RWPE2 (cell line): ENCODE results near the gene NAB1.

ENCODE experiments used
- ATAC-seq: fragments of 200-7000 bp; cut with Tn5 transposase; 3 replicates; pipeline ENCODE4 v1.9.1; 2021; ENCODE audit warnings: low read depth
- DNase-seq: peaks from one replicate; pipeline ENCODE4 v3.0.0-alpha.2; 2020; ENCODE audit warnings: low spot score
- H3K27ac ChIP-seq: fragments of 450-650 bp; 2 replicates; pipeline ENCODE4 v1.5.1; 2017; ENCODE audit warnings: mild to moderate bottlenecking; ENCODE audit not compliant: poor library complexity, severe bottlenecking
- H3K27me3 ChIP-seq: fragments of 250-450 bp; sonication (Bioruptor Pico); 2 replicates; pipeline ENCODE4 v1.5.1; 2021; ENCODE audit warnings: mild to moderate bottlenecking, moderate library complexity; ENCODE audit not compliant: insufficient read depth, poor library complexity, severe bottlenecking
- H3K36me3 ChIP-seq: fragments of 250-450 bp; sonication (Bioruptor Pico); 2 replicates; pipeline ENCODE4 v1.5.1; 2020; ENCODE audit warnings: low read depth, mild to moderate bottlenecking, moderate library complexity
- H3K4me1 ChIP-seq: fragments of 250-450 bp; sonication (Bioruptor Pico); 2 replicates; pipeline ENCODE4 v1.5.1; 2021; ENCODE audit warnings: mild to moderate bottlenecking, moderate library complexity; ENCODE audit not compliant: insufficient read depth, poor library complexity, severe bottlenecking
- H3K4me3 ChIP-seq: fragments of 250-450 bp; sonication (Bioruptor Pico); 2 replicates; pipeline ENCODE4 v1.5.1; 2021; ENCODE audit warnings: mild to moderate bottlenecking, moderate library complexity; ENCODE audit not compliant: severe bottlenecking
- H3K9me3 ChIP-seq: fragments of 250-450 bp; sonication (Bioruptor Pico); 2 replicates; pipeline ENCODE4 v1.5.1; 2021; ENCODE audit warnings: mild to moderate bottlenecking, moderate library complexity; ENCODE audit not compliant: severe bottlenecking
- CTCF ChIP-seq: fragments of 450-650 bp; IDR thresholded peaks from one replicate; pipeline ENCODE4 v1.5.1; 2017; ENCODE audit warnings: mild to moderate bottlenecking, moderate library complexity; ENCODE audit not compliant: poor library complexity, severe bottlenecking

NAB1 gene

GRCh38 chr2:190695739-190696138, 46.9 kb downstream of the NAB1 start:
- DNase-seq (no peak), ATAC-seq (peak; percentile 44)
- Histone ChIP-seq H3K27me3 (peaks cover 3% of the 10 kb centered on the region), H3K36me3 (peaks cover 23% of the 10 kb centered on the region), H3K4me1 (peaks cover 3% of the 10 kb centered on the region), H3K9me3 (no peaks in the 10 kb centered on the region), H3K27ac (no peak overlapping the region), H3K4me3 (no peak overlapping the region)
- TF ChIP-seq CTCF = no peak

- ATAC-seq = no peak; the same call in 2 of the 3 replicates
- peaks cover 3% of the 10 kb centered on the region for H3K27me3 ChIP-seq
- no peak for DNase-seq
- TF ChIP-seq CTCF = no peak
- peaks cover 12% of the 10 kb centered on the region for H3K36me3 ChIP-seq
- no peak overlapping the region for H3K4me3 ChIP-seq
- no peaks in the 10 kb centered on the region for H3K9me3 ChIP-seq
- H3K4me1 ChIP-seq = peaks cover 3% of the 10 kb centered on the region
- H3K27ac ChIP-seq = no peak overlapping the region
These were observed 48.0 kb downstream of the NAB1 start for GRCh38 chr2:190696792-190697398.

GRCh38 chr2:190697421-190697820, 48.5 kb downstream of the NAB1 start:
- H3K4me3 ChIP-seq = no peak overlapping the region
- H3K27ac ChIP-seq = no peak overlapping the region

GRCh38 chr2:190698895-190699294, 50.0 kb downstream of the NAB1 start:
- TF ChIP-seq CTCF = no peak
- Histone ChIP-seq H3K27me3 (peaks cover 3% of the 10 kb centered on the region), H3K36me3 (no peaks in the 10 kb centered on the region), H3K27ac (no peak overlapping the region), H3K4me1 (peaks cover 3% of the 10 kb centered on the region), H3K4me3 (no peak overlapping the region), H3K9me3 (no peaks in the 10 kb centered on the region)
- DNase-seq (no peak), ATAC-seq (no peak; the same call in 2 of the 3 replicates)

More at GRCh38 chr2:190697421-190697820, 48.5 kb downstream of the NAB1 start:
- Histone ChIP-seq H3K36me3 (peaks cover 6% of the 10 kb centered on the region; the same call in 1 of the 2 replicates), H3K4me1 (peaks cover 3% of the 10 kb centered on the region), H3K27me3 (peaks cover 3% of the 10 kb centered on the region), H3K9me3 (no peaks in the 10 kb centered on the region)
- ATAC-seq (no peak), DNase-seq (no peak)
- no peak for TF ChIP-seq CTCF

- no peak for ATAC-seq
- no peak for TF ChIP-seq CTCF
These were observed 52.7 kb downstream of the NAB1 start for GRCh38 chr2:190701586-190701985.

More at GRCh38 chr2:190701586-190701985, 52.7 kb downstream of the NAB1 start:
- Histone ChIP-seq H3K27me3 (peaks cover 3% of the 10 kb centered on the region), H3K36me3 (no peaks in the 10 kb centered on the region), H3K9me3 (no peaks in the 10 kb centered on the region), H3K27ac (no peak overlapping the region), H3K4me3 (no peak overlapping the region), H3K4me1 (peaks cover 3% of the 10 kb centered on the region)
- no peak for DNase-seq
